HG02973 (cell line): ENCODE data around the gene RGS3.

Experiments used
- ATAC-seq: cut with Tn5 transposase; IDR thresholded peaks from one replicate; pipeline ENCODE4 v1.9.1; 2021; ENCODE audit warnings: moderate library complexity; ENCODE audit not compliant: unreplicated experiment

Gene RGS3

DNA sequence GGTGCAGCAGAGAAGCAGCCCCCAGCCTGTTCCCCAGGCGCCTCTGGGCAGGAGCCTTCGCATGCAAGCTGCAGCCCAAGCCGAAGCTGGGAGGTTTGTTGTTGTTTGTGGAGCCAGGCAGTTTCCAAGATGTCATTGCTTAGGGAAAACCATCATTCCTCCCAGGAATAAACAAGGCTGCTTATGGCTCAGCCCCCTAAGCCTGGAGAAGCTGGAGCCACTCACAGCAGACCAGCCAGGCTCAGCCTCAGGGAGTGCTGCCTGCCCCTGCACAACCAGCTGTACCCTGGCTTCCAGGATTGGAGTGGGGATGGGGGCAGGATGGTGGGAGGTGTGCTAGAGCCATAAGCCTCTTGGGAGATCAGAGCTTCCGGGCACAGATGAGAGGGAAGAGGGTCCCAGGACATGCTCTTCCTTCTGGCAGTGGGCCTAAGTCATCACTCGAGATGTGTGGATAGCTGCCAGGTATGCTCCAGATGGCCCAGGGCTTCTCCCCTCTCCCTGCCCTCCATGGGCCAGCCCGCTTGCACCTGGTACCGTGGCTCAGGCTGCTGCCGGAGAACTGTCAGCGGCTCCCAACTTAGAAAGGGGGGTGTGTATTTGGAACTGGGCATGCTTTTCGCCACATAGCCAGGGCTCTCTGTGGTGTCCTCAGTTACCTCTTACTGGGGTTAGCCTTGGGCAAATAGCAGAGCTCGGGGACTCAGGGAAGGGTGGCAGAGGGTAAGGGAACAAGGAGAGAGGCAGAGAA, 105.2 kb downstream of the RGS3 start:
- ATAC-seq = no peak

DNA sequence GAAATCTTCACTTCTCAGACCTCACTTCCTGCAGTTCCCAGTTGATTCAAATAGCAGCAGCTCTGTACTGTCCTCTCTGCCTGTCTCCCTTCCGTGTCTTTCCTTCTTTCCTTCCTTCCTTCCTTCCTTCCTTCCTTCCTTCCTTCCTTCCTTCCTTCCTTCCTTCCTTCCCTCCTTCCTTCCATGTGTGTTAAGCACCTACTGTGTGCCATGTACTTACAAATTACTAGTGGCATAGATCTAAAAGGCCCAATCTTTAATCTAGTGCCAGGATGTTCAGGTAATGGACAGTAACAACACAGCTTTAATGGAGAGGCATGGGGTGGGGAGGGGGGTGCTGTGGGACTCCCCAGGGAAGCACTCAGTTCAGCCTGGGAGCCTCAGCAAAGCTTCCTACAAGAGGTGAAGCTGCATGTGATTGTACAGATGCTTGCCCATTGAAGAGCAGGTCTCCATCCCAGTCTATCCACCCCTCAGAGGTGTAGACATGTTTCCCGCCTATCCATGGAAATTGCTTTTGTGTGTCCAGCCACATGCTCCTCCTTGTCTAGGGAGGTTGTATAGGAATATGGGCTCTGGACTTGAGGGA, 106.0 kb downstream of the RGS3 start:
- no peak for ATAC-seq

GRCh38 chr9:113570106-113570505, 106.6 kb downstream of the RGS3 start:
- ATAC-seq = no peak

DNA sequence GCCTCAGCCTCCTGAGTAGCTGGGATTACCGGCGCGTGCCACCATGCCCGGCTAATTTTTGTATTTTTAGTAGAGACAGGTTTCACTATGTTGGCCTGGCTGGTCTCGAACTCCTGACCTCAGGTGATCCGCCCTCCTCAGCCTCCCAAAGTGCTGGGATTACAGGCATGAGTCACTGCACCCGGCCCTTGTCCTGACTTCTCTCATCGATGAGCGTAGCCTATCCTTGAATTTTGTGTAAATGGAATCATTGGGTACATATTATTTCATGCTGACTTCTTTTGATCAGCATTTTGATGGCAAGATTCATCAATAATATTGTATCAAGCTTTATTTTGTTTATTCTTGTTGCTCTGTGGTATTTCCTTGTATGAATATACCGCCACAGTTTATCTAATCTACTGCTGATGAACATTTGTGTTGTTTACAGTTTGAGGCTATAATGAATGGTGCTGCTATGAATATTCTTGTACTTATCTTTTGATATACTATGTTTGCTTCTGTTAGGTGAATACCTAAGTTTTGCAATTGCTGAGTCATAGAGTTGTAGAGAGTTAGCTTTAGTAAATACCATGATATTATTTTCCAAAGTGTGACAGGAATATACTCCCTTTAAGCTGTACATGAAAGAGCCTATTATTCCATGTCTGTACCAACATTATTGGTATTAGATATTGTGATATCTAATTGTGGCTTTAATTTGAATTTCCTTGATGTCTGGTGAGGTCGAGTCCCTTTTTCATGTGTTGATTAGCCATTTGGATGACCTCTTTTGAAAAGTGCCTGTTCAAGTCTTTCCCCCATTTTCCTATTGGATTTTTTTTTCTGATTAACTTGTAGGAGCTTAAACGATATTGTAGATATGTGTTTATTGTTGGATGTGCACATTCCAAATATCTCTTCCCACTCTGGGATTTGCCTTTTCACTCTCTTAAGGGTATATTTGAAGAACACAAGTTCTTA, 107.5 kb downstream of the RGS3 start:
- no peak for ATAC-seq

DNA sequence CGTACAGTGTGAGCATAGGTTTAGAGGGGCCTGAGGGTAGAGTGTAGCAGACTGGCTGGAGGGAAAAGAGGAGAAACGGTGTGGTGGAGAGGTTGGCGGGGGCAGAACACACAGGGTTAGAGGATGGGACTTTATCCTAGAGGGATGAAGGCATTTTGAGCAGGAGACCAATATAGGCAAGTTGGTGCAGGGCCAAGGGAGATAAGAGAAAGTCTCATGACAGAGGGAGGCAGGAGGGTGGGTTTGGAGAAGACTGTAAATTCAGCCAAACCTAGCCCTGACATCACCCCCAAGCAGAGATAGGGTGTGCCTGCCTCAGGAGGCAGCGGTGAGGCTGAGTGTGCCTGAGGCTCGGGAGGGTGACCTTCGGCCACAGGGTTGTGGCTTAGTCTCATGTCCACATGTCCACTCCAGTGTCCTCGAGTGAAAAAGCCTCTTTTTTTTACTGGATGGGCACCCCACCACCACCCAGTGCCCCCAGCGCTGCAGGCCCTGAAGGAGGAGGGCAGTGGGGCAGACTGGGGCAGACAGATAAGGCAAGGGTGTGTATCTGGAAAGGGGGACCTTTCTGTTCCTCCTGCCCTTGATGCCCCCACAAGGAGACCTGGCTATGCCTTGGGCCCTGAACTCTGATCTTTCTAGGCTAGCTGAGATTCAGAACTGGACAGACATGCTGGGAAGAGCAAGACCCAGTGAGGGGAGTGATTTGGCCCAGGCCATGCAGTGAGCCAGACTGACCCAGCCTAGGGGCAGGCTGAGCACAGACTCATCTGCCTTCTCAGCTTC, 108.7 kb downstream of the RGS3 start:
- ATAC-seq = no peak

GRCh38 chr9:113573046-113573958, 109.8 kb downstream of the RGS3 start:
- no peak for ATAC-seq

GRCh38 chr9:113573959-113574352, 110.4 kb downstream of the RGS3 start:
- ATAC-seq = no peak

DNA sequence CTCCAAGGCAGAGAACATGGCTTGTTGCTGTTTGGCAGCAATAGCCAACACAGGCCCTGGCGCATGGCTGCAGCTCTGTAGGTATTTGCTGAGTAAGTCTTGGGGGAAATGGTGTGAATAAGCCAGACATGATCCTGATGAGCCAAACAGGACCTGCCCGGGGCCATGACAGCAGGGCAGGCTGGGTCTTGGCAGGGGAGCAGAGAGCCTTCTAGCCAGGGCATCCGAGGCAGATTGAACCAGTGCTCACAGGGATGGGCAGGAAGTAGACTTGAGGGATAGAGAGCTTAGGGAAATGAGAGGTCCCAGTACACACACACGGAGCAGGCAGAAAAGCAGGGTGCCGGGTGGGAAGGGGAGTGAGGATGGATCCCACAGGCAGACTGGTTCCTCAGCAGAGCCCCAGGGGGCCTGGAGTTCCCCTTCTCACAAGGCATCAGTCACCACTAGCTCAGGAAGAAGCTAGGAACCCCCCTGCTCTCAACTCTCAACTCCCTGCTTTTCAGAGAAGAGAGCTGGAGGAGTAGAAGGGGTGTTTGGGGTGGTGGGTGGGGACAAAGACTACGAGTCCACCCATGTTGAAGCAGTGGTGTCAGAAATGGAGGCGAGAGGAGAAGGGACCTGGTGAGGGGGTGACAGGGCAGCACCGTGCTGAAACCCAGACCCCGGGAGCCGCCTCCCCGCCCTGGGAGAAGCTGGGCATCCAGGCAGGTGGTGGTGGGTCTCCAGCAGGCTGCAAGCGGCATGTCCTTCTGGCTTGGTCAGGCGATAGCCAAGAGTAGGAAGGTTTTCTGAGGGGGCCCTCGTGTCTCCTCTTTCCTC, 111.1 kb downstream of the RGS3 start:
- no peak for ATAC-seq

DNA sequence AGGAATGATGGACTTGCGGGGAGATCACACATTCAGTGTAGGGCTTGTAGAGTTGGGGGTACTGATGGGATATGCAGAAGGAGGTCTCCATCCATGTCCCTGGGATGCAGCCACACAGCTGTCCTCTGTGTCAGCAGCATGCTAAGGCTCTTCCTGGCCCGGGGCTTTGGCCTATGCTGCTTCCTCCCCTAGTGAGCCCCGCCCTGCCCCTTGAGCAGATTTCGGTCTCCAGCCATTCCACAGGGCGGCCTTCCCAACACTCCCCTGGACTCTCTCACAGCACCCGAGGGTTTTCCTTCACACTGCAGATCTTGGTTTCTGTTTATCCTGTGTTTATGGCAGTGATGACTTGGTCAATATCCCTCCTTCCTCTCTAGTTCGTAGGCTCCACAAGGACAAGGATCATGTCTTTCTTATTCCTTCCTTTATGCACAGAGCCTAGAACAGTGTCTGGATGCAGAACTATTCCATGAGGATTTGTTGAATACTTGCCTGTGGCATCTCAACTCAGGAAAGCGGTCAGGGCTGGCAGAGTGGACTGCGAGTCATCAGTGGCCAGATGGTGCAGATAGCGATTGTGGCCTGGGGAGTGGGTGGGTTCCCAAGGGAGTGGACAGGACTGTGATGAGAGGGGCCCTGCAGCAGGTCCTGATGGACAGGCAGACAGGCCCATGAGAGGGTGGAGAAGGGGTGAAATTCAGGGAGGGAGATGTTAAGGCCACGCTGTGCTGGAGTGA, 114.2 kb downstream of the RGS3 start:
- no peak for ATAC-seq

GRCh38 chr9:113578279-113578865, 114.8 kb downstream of the RGS3 start:
- ATAC-seq = no peak

DNA sequence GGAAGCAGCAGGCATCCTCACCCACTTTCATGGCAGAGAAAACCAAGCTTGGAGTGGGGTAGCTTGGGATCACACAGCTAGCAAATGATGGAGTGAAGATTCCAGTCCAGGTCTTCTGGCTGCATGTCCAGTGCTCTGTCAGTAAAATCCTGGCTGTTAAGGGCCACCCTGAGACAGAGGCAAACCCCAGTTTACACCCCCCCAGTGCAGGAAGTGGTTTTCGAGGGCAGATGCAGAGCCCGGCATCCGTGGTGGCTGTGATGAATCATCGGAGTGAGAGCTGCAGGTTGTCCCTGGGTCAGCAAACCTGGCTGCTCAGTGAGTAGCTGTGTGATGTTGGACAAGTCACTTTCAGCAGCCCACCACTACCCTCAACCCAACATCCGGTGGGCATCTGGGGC, 115.4 kb downstream of the RGS3 start:
- peak; percentile 60 for ATAC-seq

DNA sequence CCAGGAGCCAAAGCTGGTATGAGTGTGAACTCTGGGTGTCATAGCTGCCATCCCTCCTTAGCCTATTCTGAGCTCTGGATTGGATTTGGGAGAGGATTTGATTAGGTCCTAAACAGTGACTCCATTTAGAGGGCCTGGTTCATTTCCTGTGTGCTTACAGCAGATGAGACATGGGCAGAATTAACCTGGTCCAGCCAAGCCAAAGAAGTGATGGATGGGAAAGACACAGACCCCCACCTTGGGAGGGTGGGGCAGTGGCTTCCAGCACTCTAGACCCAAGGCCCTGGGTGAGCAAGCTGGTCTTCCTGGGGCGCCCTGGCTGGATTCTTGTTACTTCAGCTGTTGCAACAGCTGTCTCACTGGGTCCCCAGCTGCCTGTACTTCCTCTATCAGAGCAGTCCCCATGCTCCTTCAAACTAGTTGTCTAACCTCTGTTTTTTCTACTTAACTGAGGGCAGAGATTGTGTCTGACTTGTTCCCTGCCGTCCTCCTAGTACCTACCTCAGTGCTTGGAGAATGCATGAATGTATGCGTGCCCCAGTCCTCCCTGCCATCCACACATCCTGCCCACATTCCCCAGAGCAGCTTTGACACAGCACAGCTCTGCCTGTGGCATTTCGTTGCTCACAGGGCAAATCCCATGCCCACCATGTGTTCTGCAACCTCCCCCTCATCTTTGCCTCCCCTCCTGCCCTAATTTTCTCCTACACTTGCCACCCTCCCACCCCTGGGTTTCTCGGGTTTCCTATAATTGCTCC, 115.9 kb downstream of the RGS3 start:
- peak; percentile 33 for ATAC-seq

DNA sequence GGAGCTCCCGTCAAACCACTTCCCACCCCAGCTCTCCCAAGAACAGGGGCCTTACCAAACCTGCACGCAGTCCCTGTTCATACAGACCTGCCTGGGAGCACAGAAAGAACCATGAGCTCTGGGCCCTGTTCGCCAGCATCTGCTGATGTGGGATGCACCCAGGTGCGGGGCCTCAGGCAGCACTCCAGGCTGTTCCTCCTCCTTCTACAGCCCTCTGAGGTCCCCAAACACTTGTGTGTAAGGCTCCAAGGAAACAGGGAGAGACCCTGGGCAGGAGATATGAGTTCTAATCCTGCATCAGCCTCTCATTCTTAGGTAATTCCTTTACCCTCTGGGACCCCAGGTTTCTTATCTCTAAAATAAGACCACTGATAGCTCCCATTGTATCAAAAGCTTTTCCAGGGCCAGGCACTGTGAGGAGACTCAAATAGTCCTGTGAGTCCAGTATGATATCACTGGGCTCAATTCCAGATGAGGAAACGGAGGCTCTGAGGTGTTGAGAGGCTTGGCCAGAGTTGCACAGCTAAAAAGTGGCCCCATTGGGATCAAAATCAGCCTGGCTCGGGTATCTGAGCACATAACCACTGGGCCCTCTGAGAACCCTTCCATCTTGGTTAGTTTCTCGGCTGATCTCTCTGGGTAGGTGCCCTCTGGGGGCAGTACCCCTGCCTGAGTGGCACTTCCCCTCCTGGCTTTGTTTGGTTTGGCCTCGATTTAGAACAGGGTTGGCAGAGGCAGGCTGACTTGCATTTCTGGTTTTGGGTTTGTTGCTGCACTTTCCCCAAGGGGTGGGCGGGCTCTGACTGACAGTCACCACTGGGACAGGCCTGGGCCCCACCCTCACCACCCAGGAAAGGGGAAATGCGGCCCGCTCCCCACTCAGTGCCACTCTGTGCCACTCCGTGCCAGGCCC, 116.8 kb downstream of the RGS3 start:
- no peak for ATAC-seq

GRCh38 chr9:113580954-113581311, 117.4 kb downstream of the RGS3 start:
- no peak for ATAC-seq

DNA sequence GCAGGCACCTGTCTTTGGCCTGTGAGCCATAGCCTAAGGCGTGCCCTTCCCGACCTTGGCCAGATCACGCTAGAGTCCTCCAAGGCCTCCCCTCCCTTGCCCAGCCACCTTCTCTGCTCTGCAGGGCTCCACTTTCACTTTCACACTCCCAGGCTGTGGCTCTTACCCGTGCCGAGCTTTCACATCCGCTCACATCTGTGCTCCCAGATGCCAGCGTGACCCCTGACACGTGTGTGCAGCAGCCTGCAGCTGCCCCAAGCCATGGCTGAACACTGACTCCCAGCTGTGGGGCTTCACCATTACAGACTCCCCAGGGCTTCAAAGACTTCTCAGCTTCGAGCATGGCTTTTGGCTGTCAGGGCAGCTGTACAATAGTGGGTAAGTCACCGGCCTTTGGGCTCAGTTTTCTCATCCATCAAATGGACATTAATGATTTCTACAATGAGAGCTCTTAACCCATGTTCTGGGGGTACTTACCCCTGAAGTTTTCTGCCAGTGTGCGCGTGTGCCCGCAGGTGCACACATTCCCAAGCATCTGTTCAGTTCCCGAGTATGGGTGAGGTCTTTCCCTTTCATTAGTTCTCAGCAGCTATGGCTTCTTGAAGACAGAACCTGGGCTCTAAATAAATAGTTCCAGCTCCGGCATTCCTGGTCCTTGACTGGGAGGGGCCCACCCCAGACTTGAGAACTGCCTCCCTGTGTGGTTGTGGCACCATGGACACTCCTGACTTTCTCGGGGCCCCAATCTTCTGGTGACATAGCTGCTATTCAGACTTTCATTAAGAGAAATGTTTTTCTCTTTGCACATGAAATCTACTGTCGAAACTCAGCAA, 118.6 kb downstream of the RGS3 start:
- ATAC-seq = peak; percentile 81
